ENCODE results near the gene CHRM2. TPM values are rescaled to one million over a fixed set of nuclear protein-coding genes. Genes with fewer than 3 reads are reported as not detected.

The CHRM2 gene
- total RNA-seq, 1 donor from 2014 or later, result 3.3 TPM

- DNase-seq (ENCODE audit: extremely low read depth, low read depth, low spot score), result no peak
Measured at GRCh38 chr7:136891850-136892249, 23.4 kb downstream of the CHRM2 start.

GRCh38 chr7:136894789-136895188 is 26.3 kb downstream of the CHRM2 start:
- DNase-seq (ENCODE audit: extremely low read depth, low read depth, low spot score), result no peak

- DNase-seq (ENCODE audit: extremely low read depth, low read depth, low spot score), result no peak
Measured at GRCh38 chr7:136897676-136898075, 29.2 kb downstream of the CHRM2 start.

GRCh38 chr7:136900005-136900404 is 31.6 kb downstream of the CHRM2 start:
- no peak for DNase-seq (ENCODE audit: extremely low read depth, low read depth, low spot score)

- no peak for DNase-seq (ENCODE audit: extremely low read depth, low read depth, low spot score)
Measured at GRCh38 chr7:136910771-136911170, 42.3 kb downstream of the CHRM2 start.

DNA sequence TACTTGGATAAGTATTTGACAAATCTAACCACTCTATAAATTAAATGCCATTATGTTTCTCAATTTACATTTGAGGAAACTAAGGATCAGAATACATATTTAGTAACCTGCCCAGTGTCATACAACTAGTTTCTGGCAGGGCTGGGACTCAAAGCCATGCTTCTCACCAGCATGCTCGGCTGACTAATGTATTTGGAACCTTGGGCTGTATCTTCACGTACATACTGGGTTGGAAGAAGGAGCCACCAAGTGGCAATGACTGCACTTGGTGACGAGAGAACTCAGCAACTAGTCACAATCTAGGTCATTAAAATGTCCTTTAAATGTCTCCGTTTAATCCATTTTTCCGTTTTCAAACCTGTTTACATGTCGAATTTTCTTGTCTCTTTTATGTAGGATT is 42.9 kb downstream of the CHRM2 start:
- DNase-seq (ENCODE audit: extremely low read depth, low read depth, low spot score), result no peak

- DNase-seq (ENCODE audit: extremely low read depth, low read depth, low spot score), result no peak
Measured at GRCh38 chr7:136912339-136912738, 43.9 kb downstream of the CHRM2 start.

DNA sequence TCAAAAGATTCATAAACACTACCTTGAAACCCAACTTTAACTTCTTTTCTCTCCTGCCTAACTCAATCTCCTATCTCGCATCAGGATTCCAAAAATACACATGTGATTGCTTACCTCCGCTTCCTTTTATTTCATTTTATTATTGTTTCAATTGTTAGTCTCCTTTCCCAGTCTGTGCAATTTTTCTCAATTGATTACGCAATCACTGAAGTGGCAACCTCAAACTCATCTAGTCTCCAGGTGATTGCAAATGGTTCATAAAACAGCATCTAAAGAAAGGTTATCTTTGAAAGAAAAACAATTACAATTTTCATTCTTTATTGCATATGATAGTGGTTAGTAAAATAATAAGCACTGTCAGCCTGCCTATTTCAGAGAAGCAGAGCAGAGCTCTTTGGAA is 45.6 kb downstream of the CHRM2 start:
- no peak for DNase-seq (ENCODE audit: extremely low read depth, low read depth, low spot score)

- no peak for DNase-seq (ENCODE audit: extremely low read depth, low read depth, low spot score)
Measured at GRCh38 chr7:136919820-136920219, 51.4 kb downstream of the CHRM2 start.

- DNase-seq (ENCODE audit: extremely low read depth, low read depth, low spot score), result no peak
Measured at GRCh38 chr7:136923111-136923667, 54.7 kb downstream of the CHRM2 start.

DNA sequence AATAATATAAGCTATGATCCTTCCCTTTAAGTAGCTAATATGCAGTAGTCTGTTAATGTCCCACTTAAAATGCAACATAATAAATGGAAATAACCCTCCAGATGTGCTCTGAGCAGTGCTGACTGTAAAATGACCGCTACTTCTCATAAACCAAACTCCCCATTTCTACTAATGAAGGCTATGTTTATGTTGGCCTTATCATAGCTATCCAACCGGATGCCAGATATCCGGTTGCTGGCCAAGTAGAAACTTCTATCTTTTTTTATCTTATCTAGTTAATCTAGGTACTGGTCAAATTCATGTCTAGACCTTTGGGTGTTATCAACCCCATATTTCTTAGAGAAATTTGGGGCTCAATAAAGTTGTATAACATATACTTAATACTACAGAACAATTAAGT is 56.6 kb downstream of the CHRM2 start:
- DNase-seq (ENCODE audit: extremely low read depth, low read depth, low spot score), result peak; percentile 44

DNA sequence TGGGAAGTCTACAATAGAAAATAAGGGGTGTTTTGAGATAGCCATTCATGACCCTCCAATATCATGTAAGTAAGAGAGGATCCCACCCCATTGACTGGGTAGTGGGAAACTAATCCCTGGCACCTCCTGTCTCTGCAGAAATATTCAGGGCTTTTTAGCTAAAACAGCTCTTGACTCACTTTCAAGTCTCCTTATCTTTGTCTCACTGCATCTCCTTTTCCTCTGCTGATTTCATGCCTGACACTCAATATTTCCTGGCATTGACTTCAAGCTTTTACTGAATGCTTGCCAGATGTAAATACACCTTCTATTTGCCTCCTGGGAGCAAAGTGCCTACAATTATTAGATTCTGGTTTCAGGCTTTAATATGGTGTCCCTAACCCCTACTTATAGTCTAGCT is 57.1 kb downstream of the CHRM2 start:
- peak; percentile 66 for DNase-seq (ENCODE audit: extremely low read depth, low read depth, low spot score)

- no peak for DNase-seq (ENCODE audit: extremely low read depth, low read depth, low spot score)
Measured at GRCh38 chr7:136931169-136931867, 62.9 kb downstream of the CHRM2 start.

DNA sequence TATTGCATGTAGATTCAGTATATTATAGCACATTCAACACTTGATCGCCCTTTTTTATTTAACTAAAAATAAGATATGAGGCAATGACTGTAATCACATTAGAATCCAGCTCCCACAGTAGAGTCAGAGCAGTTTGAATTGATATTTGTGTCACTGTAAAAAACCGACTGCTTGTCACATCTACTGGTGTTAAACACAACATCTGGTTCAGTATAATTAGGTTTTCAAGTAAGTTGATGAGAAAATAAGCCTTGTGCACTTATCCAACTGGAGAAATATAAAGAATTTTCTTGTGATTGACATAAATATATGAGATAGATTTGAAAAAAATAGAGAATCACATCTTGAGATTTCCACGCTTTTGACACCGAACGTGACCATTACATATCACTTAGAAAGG is 69.0 kb downstream of the CHRM2 start:
- DNase-seq (ENCODE audit: extremely low read depth, low read depth, low spot score), result no peak

DNA sequence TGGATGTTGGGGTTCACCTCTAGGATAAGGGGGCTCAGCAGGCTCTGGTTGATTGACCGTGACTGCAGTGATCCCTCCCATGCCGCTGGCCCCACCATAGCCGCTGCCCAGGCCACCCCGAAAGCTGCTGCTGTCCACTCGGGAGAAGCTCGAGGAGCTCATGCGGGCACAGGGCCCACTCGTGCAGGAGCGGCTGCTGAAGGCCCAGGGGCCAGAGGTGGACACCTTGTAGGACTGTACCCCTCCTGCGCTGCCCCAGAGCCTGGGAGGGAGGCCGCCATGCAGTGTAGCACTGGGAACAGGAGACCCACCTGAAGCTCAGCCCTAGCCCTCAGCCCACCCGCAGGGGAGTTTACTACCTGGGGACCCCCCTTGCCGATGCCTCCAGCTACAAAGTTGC is 70.0 kb downstream of the CHRM2 start:
- DNase-seq (ENCODE audit: extremely low read depth, low read depth, low spot score), result no peak

DNA sequence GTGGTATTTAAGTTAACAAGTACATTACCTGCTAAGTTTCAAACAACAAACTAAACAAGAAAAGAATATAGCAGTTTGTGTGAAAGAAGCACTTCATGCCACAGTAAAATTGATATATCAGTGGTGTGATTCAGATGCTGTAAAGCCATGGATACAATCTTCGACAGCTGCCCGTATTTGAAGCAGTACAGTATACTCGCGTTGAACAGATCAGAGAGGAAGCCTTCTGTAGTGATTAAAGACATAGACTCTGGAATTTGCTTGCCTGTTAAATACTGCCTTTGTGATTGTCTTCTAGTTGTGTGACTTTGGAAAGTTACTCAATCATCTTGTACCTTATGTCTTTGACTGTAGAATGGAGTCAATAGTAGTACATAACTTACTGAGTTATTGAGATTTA is 71.7 kb downstream of the CHRM2 start:
- no peak for DNase-seq (ENCODE audit: extremely low read depth, low read depth, low spot score)

DNA sequence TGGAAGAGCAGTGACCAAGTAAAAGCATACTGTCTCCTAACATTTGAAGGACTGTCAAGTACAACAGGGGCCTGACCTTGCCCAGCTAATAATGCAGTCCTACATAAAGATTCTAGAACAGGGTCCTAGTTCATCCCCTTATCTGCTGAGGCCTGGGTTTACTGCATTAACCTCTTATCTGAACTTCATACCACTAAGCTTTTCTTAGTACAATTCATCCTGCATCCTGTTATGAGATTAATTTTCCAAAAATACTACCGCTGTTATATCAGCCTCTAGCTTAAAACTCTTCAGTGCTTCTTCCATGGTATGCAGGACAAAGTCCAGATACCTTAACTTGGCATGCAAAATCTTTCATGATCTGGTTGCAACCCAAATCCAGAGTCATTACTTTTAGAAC is 72.5 kb downstream of the CHRM2 start:
- DNase-seq (ENCODE audit: extremely low read depth, low read depth, low spot score), result no peak

- DNase-seq (ENCODE audit: extremely low read depth, low read depth, low spot score), result no peak
Measured at GRCh38 chr7:136941816-136942215, 73.4 kb downstream of the CHRM2 start.

DNA sequence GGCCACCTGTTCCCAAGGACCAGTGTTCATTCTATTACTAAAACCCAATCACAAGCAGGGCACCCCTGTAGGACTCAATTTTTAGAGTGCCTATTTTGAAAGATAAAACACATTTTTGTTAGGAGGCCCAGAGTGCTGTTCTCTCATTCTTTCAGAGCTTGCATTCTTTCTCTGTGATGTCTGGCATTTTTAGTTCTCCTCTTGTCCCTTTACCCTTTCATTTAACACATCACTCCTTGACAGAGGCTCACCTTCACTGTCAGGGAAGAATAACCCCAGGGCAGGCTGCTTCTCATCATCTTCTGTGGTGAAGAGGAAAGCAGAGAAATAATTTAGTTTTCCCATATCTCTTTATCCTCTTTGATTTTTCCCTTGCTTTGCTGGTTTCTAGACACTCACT is 73.9 kb downstream of the CHRM2 start:
- no peak for DNase-seq (ENCODE audit: extremely low read depth, low read depth, low spot score)

DNA sequence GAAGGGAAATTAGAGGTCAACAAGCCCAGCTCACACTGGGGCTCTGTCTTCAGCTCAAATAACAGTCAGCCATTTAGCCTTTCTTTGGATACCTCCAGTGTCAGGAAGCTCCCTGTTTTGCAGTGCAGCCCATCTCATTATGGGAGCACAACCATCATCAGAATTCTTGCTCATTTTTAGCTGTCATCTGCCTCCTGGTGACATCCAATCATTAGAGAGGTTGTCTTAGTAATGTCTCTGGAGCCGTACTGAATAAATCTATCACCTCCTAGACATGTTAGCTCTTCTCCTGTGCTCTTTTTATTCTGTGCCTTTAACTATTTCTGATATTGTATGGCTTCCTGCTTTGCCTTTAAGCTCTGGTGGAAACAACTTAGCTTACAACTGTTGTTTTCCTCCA is 74.5 kb downstream of the CHRM2 start:
- DNase-seq (ENCODE audit: extremely low read depth, low read depth, low spot score), result no peak

DNA sequence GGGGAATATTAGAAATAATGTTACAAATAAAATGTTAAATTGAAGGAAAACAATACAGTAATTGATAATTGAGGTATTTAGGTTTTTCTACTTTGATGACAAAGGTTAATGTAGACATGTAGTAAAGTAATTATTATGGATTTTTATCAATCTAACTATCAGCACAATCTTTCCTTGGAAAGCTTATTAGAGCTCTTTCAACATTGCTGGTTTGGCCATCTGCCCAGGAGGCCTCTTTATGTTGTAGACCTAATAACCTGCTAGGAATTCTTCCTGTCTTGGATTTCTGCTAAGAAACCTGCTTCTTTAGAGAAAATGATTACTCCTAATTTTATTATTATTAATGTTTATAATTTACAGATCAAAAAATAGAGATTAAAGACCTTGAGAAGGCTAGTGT is 78.9 kb downstream of the CHRM2 start:
- no peak for DNase-seq (ENCODE audit: extremely low read depth, low read depth, low spot score)

DNA sequence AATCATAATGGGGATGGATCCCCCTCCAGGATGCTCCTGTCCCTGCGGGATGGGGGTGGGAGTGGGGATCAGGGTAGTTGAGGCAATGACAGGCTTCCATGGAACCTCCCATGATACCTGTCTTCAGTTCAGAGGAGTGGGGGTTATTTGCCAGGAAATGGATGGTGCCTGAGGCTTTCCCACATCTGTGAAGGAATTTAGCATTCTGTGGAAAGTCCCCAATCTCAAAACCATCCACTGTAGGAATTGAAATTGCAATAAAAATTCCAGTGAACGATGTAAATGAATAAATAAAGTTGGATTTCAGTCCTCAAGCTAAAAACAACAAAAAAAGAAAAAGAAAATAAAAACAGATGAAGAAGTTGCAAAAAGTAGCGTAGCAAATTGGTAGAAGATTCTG is 81.9 kb downstream of the CHRM2 start:
- no peak for DNase-seq (ENCODE audit: extremely low read depth, low read depth, low spot score)

DNA sequence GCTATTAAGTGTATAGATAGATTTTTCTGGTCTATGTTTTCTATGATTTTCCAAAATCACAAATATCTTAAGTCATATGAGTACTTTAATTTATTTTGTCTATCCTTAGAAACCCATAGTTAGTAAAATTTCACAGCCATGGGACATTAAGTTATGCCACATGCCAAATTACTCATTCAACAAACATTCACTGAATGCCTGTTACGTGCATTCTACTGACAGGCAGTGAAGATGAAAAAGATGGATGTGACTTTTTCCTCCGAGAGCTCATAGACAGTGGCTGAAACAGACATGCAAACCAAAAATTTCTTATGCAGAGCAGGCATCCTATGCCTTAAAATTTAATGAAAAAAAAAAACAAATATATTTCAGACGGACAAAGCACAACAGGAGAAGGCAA is 84.9 kb downstream of the CHRM2 start:
- DNase-seq (ENCODE audit: extremely low read depth, low read depth, low spot score), result no peak
